OCI-LY3 (cell line): ENCODE data around the gene TTC14.

Experiments
- CTCF ChIP-seq: fragments of 200-600, 300-600 bp; sonication (generic); IDR thresholded peaks from 2 replicates; pipeline ENCODE4 v1.5.1; 2014; ENCODE audit warnings: antibody characterized with exemption, low read length, low read depth
- EZH2phosphoT487 ChIP-seq: fragments of 200-600 bp; shearing (Covaris generic); IDR thresholded peaks from 2 replicates; pipeline ENCODE4 v1.6.1; 2018; ENCODE audit warnings: antibody characterized with exemption, mixed run types, low read depth

- TF ChIP-seq CTCF: peak; percentile 68
- TF ChIP-seq EZH2phosphoT487: no peak
Observed at GRCh38 chr3:180631317-180631716, 29.4 kb downstream of the TTC14 start.
